ENCODE results near the gene ZNF423. TPM values are rescaled to one million over a fixed set of nuclear protein-coding genes. Genes with fewer than 3 reads are reported as not detected.
"Not testable (repeated sequence)": the region's sequence is repeated elsewhere in the genome, so short reads cannot be mapped to it uniquely, and the experiment has no call there.

Gene ZNF423
- total RNA-seq, 1 donor from 2014 or later, result 12.3 TPM

- no peak for DNase-seq (ENCODE audit: low spot score)
These were observed 336.8 kb downstream of the ZNF423 start for GRCh38 chr16:49519008-49519656.

GRCh38 chr16:49516382-49517036 is 339.4 kb downstream of the ZNF423 start:
- no peak for DNase-seq (ENCODE audit: low spot score)

GRCh38 chr16:49515861-49516260 is 340.1 kb downstream of the ZNF423 start:
- DNase-seq (ENCODE audit: low spot score), result no peak

GRCh38 chr16:49515016-49515565 is 340.8 kb downstream of the ZNF423 start:
- DNase-seq (ENCODE audit: low spot score), result no peak

- DNase-seq (ENCODE audit: low spot score), result no peak
These were observed 341.6 kb downstream of the ZNF423 start for GRCh38 chr16:49514073-49514980.

- DNase-seq (ENCODE audit: low spot score), result peak; percentile 16
These were observed 342.9 kb downstream of the ZNF423 start for GRCh38 chr16:49513040-49513439.

- DNase-seq (ENCODE audit: low spot score), result no peak
These were observed 345.1 kb downstream of the ZNF423 start for GRCh38 chr16:49510654-49511305.

GRCh38 chr16:49510141-49510540 is 345.8 kb downstream of the ZNF423 start:
- DNase-seq (ENCODE audit: low spot score), result no peak

- DNase-seq (ENCODE audit: low spot score), result not testable (repeated sequence)
These were observed 349.6 kb downstream of the ZNF423 start for GRCh38 chr16:49506058-49507013.

- DNase-seq (ENCODE audit: low spot score), result no peak
These were observed 350.4 kb downstream of the ZNF423 start for GRCh38 chr16:49505556-49505955.

- DNase-seq (ENCODE audit: low spot score), result no peak
These were observed 351.3 kb downstream of the ZNF423 start for GRCh38 chr16:49504626-49505025.

GRCh38 chr16:49504023-49504364 is 351.9 kb downstream of the ZNF423 start:
- DNase-seq (ENCODE audit: low spot score), result no peak

GRCh38 chr16:49503256-49504022 is 352.5 kb downstream of the ZNF423 start:
- no peak for DNase-seq (ENCODE audit: low spot score)

GRCh38 chr16:49502136-49502881 is 353.6 kb downstream of the ZNF423 start:
- DNase-seq (ENCODE audit: low spot score), result no peak

- no peak for DNase-seq (ENCODE audit: low spot score)
These were observed 355.9 kb downstream of the ZNF423 start for GRCh38 chr16:49499869-49500610.

- no peak for DNase-seq (ENCODE audit: low spot score)
These were observed 356.5 kb downstream of the ZNF423 start for GRCh38 chr16:49499414-49499785.

GRCh38 chr16:49498666-49499413 is 357.1 kb downstream of the ZNF423 start:
- no peak for DNase-seq (ENCODE audit: low spot score)

GRCh38 chr16:49498264-49498663 is 357.6 kb downstream of the ZNF423 start:
- no peak for DNase-seq (ENCODE audit: low spot score)

Measured in umbilical cord (tissue), 2 donors.